ENCODE measurements around the gene PTPRR. TPM values are rescaled to one million over a fixed set of nuclear protein-coding genes. Genes with fewer than 3 reads are reported as not detected.

Gene PTPRR
- total RNA-seq, 2 experiments from 2014 or later = not detected

GRCh38 chr12:70683976-70684375, 236.6 kb downstream of the PTPRR start:
- no peaks in the 10 kb centered on the region for H3K9me2 ChIP-seq (ENCODE audit: insufficient read depth, low read length)
- H3K4me1 ChIP-seq (ENCODE audit: insufficient read depth, low read length, poor library complexity, severe bottlenecking) = no peaks in the 10 kb centered on the region
- H3K4me2 ChIP-seq (ENCODE audit: low read length) = no peak overlapping the region
- H4K20me1 ChIP-seq (ENCODE audit: insufficient read depth, low read length) = no peaks in the 10 kb centered on the region
- no peaks in the 10 kb centered on the region for H3K79me2 ChIP-seq (ENCODE audit: insufficient read depth, low read depth, low read length)
- no TSS peak for BruUV-seq (replicated peaks)
- no peaks in the 10 kb centered on the region for H3K36me3 ChIP-seq (ENCODE audit: insufficient read depth, low read length)
- no peak overlapping the region for H3K27ac ChIP-seq (ENCODE audit: low read depth, low read length, poor library complexity, severe bottlenecking)
- H3K9me3 ChIP-seq (ENCODE audit: low read length) = no peaks in the 10 kb centered on the region
- intact Hi-C loops (cut with micrococcal nuclease; ENCODE audit: unreplicated experiment) = no loop called here
- no peak overlapping the region for H2AFZ ChIP-seq (ENCODE audit: low read length)
- DNase-seq (ENCODE audit: low spot score) = no peak
- TF ChIP-seq, protein P1, sequence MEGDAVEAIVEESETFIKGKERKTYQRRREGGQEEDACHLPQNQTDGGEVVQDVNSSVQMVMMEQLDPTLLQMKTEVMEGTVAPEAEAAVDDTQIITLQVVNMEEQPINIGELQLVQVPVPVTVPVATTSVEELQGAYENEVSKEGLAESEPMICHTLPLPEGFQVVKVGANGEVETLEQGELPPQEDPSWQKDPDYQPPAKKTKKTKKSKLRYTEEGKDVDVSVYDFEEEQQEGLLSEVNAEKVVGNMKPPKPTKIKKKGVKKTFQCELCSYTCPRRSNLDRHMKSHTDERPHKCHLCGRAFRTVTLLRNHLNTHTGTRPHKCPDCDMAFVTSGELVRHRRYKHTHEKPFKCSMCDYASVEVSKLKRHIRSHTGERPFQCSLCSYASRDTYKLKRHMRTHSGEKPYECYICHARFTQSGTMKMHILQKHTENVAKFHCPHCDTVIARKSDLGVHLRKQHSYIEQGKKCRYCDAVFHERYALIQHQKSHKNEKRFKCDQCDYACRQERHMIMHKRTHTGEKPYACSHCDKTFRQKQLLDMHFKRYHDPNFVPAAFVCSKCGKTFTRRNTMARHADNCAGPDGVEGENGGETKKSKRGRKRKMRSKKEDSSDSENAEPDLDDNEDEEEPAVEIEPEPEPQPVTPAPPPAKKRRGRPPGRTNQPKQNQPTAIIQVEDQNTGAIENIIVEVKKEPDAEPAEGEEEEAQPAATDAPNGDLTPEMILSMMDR (conservative IDR thresholded peaks at IDR 0.05; ENCODE audit: low read length) = no peak
- no peak for TF ChIP-seq EZH2phosphoT487 (IDR thresholded peaks at IDR 0.05; ENCODE audit: borderline replicate concordance, low read depth, low read length)
- H3K4me3 ChIP-seq (ENCODE audit: low read depth, low read length, poor library complexity, severe bottlenecking) = no peak overlapping the region
- CTCF ChIA-PET (ENCODE audit: unreplicated experiment) = no interaction called here
- POLR2A ChIA-PET = no interaction called here

- TF ChIP-seq EZH2phosphoT487 (IDR thresholded peaks at IDR 0.05; ENCODE audit: borderline replicate concordance, low read depth, low read length) = no peak
- TF ChIP-seq, protein P1 (conservative IDR thresholded peaks at IDR 0.05; ENCODE audit: low read length) = no peak
- H3K4me2 ChIP-seq (ENCODE audit: low read length) = no peak overlapping the region
- intact Hi-C loops (cut with micrococcal nuclease; ENCODE audit: unreplicated experiment) = no loop called here
- no peaks in the 10 kb centered on the region for H3K9me3 ChIP-seq (ENCODE audit: low read length)
- H2AFZ ChIP-seq (ENCODE audit: low read length) = no peak overlapping the region
- BruUV-seq (replicated peaks) = no TSS peak
- no peaks in the 10 kb centered on the region for H4K20me1 ChIP-seq (ENCODE audit: insufficient read depth, low read length)
- no peak for DNase-seq (ENCODE audit: low spot score)
- H3K79me2 ChIP-seq (ENCODE audit: insufficient read depth, low read depth, low read length) = no peaks in the 10 kb centered on the region
- H3K4me1 ChIP-seq (ENCODE audit: insufficient read depth, low read length, poor library complexity, severe bottlenecking) = no peaks in the 10 kb centered on the region
- no peak overlapping the region for H3K27ac ChIP-seq (ENCODE audit: low read depth, low read length, poor library complexity, severe bottlenecking)
- CTCF ChIA-PET (ENCODE audit: unreplicated experiment) = no interaction called here
- H3K4me3 ChIP-seq (ENCODE audit: low read depth, low read length, poor library complexity, severe bottlenecking) = no peak overlapping the region
- no peaks in the 10 kb centered on the region for H3K9me2 ChIP-seq (ENCODE audit: insufficient read depth, low read length)
- H3K36me3 ChIP-seq (ENCODE audit: insufficient read depth, low read length) = no peaks in the 10 kb centered on the region
- POLR2A ChIA-PET = no interaction called here
Observed at GRCh38 chr12:70671698-70672097, 248.8 kb downstream of the PTPRR start.

GRCh38 chr12:70670948-70671347, 249.6 kb downstream of the PTPRR start:
- H2AFZ ChIP-seq (ENCODE audit: low read length) = no peak overlapping the region
- ChIA-PET CTCF (ENCODE audit: unreplicated experiment) (no interaction called here), POLR2A (no interaction called here)
- no peaks in the 10 kb centered on the region for H3K9me2 ChIP-seq (ENCODE audit: insufficient read depth, low read length)
- no peak overlapping the region for H3K4me2 ChIP-seq (ENCODE audit: low read length)
- H3K4me1 ChIP-seq (ENCODE audit: insufficient read depth, low read length, poor library complexity, severe bottlenecking) = no peaks in the 10 kb centered on the region
- no peak for DNase-seq (ENCODE audit: low spot score)
- no peak overlapping the region for H3K4me3 ChIP-seq (ENCODE audit: low read depth, low read length, poor library complexity, severe bottlenecking)
- intact Hi-C loops (cut with micrococcal nuclease; ENCODE audit: unreplicated experiment) = no loop called here
- H3K79me2 ChIP-seq (ENCODE audit: insufficient read depth, low read depth, low read length) = no peaks in the 10 kb centered on the region
- H3K36me3 ChIP-seq (ENCODE audit: insufficient read depth, low read length) = no peaks in the 10 kb centered on the region
- no peaks in the 10 kb centered on the region for H3K9me3 ChIP-seq (ENCODE audit: low read length)
- BruUV-seq (replicated peaks) = no TSS peak
- no peak overlapping the region for H3K27ac ChIP-seq (ENCODE audit: low read depth, low read length, poor library complexity, severe bottlenecking)
- H4K20me1 ChIP-seq (ENCODE audit: insufficient read depth, low read length) = no peaks in the 10 kb centered on the region
- TF ChIP-seq EZH2phosphoT487 (IDR thresholded peaks at IDR 0.05; ENCODE audit: borderline replicate concordance, low read depth, low read length) = no peak
- TF ChIP-seq, protein P1 (conservative IDR thresholded peaks at IDR 0.05; ENCODE audit: low read length) = no peak
